HG03460 (cell line): ENCODE data around the gene U2SURP.
"Not testable (repeated sequence)": the region's sequence is repeated elsewhere in the genome, so short reads cannot be mapped to it uniquely, and the experiment has no call there.

Experiments used
- ATAC-seq: cut with Tn5 transposase; IDR thresholded peaks from one replicate; pipeline ENCODE4 v1.9.1; 2021; ENCODE audit not compliant: unreplicated experiment

U2SURP gene

GRCh38 chr3:143011705-143012104 lies 10.3 kb downstream of the U2SURP start:
- ATAC-seq: no peak

DNA sequence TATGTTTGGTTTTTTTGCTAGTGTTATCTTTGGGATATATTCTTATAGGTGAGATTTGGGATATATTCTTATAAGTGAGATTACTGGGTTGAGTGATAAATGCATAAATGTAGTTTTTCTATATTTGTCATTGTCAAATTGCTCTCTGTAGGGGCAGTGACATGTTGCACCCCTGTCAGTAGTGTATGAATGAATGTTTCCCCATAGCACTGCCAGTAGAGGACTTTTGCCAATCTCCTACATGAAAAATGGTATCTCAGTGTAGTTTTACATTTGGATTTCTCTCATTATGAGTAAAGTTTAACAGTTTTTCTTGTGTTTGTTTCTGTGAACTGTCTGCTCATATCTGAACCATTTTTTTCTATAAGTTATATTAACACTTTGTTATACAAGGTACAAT lies 13.6 kb downstream of the U2SURP start:
- ATAC-seq: no peak

GRCh38 chr3:143016321-143016972 lies 15.1 kb downstream of the U2SURP start:
- no peak for ATAC-seq

DNA sequence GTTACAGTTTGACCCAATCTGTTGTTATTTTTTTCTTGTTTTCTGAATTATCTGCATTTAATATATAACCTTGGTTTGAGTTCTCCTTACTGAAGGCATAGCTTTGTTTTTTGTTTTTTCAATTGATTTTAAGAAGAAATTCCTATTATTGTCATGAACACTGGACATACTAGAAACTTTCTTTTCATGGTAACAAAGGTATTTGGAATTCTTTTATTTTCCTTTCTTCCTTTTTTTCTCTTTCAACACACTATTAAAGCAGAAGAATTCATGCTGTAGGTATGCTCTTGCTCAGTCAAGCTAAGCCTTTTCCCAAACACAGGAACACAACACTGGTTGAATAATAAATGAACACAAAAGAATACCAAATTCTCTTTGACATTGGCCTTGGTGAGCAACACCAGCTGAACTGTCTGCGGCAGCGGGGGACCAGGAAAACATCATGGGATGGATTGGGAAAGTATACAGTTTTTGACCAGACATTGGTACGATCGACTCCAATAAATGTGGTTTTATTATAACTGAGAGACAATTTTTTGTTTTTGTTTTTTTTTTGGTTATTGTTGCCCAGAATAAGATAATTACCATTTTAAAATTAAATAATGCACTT lies 23.1 kb downstream of the U2SURP start:
- ATAC-seq: no peak

DNA sequence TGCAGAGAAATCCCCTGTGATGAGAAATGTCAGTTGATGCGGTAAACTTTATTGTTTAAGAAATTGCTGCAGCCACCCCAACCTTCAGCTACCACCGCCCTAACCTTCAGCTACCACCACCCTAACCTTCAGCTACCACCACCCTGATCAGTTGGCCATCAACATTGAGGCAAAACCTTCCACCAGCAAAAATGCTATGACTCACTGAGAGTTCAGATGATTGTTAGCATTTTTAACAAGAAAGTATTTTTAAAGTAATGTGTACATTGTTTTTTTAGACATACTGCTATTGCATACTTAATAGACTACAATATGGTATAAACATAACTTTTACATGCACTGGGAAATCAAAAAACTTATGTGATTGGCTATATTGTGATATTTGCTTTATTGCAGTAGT lies 30.0 kb downstream of the U2SURP start:
- ATAC-seq: no peak

- not testable (repeated sequence) for ATAC-seq
Observed at GRCh38 chr3:143031796-143032387, 30.5 kb downstream of the U2SURP start.

DNA sequence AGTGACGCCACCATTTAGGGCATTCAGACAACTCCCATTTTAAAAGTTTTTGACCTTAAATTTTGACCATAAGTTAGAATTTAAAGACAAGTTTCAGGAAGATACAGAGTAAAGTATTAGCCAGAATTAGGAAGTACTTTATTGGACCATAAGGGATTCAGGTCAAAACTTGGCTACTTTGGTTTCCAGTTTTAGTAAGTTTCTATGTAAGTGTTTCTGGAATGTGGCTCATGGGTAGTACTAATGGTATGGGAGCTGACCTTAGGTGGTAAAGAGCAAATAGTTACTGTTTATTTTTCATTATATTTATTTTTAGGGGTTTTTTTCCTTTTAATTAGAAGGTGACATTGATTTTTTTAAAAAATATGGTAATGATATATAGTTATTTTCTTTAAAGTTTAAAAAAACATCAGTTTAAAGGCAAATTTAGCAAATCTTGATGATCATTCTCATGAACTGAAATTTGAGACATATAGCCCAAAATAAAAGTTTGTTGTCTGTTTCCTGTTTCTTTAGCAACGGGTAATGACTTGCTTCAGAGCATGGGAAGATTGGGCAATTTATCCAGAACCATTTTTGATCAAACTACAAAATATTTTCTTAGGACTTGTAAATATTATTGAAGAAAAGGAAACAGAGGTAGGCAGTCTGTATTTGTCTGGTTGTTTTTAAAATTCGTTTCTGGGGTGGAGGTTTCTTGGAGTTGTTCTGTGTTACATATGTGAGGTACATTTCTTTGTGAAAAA lies 34.3 kb downstream of the U2SURP start:
- no peak for ATAC-seq

GRCh38 chr3:143036557-143036956 lies 35.2 kb downstream of the U2SURP start:
- ATAC-seq: no peak

DNA sequence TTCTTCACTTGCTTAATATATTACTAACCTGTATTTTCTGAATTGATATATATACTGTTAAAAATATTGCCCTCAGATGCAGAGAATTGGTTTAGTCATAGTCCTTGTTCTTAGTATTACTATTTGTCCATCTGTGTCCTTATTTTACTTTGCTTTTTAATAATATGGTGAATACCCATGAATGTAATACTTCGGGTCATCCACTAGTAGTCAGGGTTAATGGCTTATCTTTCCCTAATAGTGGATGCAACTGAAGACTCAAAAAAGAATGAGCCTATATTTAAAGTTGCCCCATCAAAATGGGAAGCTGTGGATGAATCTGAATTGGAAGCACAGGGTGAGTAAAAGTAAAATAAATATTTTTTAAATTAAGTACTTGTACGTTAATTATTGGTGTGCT lies 36.5 kb downstream of the U2SURP start:
- no peak for ATAC-seq

DNA sequence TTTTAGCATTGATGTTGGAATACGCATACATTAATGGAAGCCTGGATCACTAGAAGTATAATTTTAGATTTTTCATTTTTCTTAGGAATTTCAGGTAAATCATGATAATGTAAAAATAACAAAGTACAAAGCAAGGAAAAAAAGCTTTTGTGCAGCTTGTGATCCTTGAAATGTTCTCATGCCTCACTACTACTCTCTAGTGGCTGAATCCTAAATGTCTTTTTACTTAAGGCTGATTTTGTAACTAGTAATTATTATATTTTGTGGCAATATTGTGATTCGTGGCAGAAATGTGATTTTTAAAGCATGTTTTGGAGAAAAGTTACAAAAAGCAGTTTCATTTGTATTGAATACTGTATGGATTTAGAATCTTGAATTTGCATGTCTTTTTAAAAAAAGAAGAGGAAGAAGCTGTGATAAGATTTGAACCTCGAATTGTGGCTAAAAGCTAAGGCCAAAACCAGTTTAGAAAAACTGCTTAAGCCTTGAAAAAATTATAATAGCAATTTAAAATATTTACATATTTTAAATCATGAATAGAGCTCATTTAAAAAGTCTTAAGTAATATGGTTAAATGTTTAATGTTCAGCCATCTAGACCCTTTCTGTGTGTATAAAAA lies 39.0 kb downstream of the U2SURP start:
- no peak for ATAC-seq

GRCh38 chr3:143041903-143042302 lies 40.5 kb downstream of the U2SURP start:
- ATAC-seq: no peak

GRCh38 chr3:143045639-143046038 lies 44.3 kb downstream of the U2SURP start:
- ATAC-seq: no peak

DNA sequence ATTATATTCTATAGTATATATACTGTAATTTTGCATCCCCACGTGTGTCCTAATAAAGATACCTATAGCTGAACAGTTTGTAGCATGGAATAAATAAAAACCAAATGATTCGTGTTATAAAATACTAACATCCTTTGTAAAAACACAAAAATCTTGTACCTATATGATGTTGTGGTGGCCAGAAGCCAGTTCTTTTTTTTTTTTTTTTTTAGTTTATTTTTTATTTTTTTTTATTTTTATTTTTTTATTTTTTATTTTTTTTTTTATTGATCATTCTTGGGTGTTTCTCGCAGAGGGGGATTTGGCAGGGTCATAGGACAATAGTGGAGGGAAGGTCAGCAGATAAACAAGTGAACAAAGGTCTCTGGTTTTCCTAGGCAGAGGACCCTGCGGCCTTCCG lies 44.7 kb downstream of the U2SURP start:
- ATAC-seq: not testable (repeated sequence)

GRCh38 chr3:143054011-143054410 lies 52.6 kb downstream of the U2SURP start:
- no peak for ATAC-seq

DNA sequence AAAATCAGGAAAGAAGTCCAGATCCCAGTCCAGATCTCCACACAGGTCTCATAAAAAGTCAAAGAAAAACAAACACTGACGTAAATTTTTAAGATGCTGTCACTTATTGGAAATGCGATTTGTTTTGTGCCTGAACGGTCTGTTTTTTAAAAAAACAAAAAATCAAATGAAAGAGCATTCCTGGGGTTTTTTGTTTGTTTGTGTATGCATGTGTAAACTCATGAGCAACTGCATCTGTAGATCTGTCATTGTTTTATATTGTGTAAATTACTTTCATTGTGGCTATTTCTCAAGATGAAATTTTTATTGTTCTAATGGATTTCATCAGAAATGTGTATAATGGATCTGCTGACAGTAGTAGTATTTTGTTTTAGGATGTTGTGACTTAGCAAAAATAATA lies 55.0 kb downstream of the U2SURP start:
- no peak for ATAC-seq

DNA sequence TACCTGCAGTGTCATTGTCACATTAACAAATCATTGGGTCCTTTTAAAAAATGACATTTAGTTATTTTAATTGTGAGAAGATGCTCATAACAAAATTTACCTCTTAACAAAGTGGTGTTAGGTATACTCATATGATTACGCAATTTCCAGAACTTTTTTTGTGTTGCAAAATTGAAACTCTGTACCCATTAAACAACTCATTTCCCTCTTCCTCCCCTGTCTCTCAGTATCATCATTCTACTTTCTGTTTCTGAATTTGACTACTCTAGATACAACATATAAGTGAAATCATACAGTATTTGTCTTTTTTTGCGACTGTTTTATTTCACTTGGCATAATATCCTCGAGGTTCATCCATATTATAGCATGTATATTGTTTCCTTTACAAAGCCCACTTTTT lies 59.5 kb downstream of the U2SURP start:
- peak; percentile 98 for ATAC-seq

GRCh38 chr3:143063018-143063417 lies 61.6 kb downstream of the U2SURP start:
- ATAC-seq: no peak

GRCh38 chr3:143064777-143065176 lies 63.4 kb downstream of the U2SURP start:
- no peak for ATAC-seq

- ATAC-seq: no peak
Observed at GRCh38 chr3:143065364-143065763, 64.0 kb downstream of the U2SURP start.

DNA sequence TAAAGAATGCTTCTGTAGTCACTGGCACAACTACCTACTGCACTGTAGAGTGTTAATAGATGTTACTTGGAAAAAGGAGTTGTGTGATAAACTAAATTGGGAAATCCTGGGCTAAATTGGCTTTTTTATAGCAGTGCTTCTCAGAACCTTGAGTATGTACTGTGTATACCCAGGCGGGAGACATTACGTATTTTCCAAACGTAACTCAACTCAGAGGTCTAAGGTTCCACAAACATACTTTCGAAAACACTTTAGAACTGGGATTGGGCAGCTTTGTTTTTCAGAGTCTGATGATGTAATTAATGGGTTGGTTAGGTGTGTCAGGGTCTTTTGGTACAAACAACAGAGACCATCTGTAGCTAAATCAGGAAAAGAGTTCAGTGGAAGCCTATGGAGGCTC lies 64.7 kb downstream of the U2SURP start:
- no peak for ATAC-seq

- no peak for ATAC-seq
Observed at GRCh38 chr3:143067201-143067600, 65.8 kb downstream of the U2SURP start.
